ENCODE results near the gene TIMM10. TPM values are rescaled to one million over a fixed set of nuclear protein-coding genes. Genes with fewer than 3 reads are reported as not detected.

TIMM10 gene
- total and polyA plus RNA-seq, 4 donors = 30.8 to 71.1 (median 37.3) TPM

- intact Hi-C loops (cut with DNase I) = no loop called here
- 30 to 31% methylated on average over 11 of the region's 11 CpGs for WGBS, 2 donors
- Histone ChIP-seq H3K36me3 (ENCODE audit: control insufficient read depth in 1 of 2, insufficient read depth in 2 of 2, low read length in 1 of 2) (no peaks in the 10 kb centered on the region), H3K27me3 (ENCODE audit: control insufficient read depth in 1 of 2, insufficient read depth in 2 of 2, low read length in 1 of 2) (no peaks in the 10 kb centered on the region), H3K9me3 (ENCODE audit: control insufficient read depth, low read length) (no peaks in the 10 kb centered on the region), H3K27ac (ENCODE audit: low read depth in 1 of 2, low read length in 2 of 2) (no peak overlapping the region), H3K4me3 (ENCODE audit: low read length in 2 of 2) (no peak overlapping the region), H3K4me1 (ENCODE audit: control insufficient read depth in 1 of 2, insufficient read depth in 2 of 2, low read length in 2 of 2) (no peaks in the 10 kb centered on the region)
- DNase-seq (no peak), ATAC-seq (ENCODE audit: low FRiP score) (no peak)
These were observed 51.4 kb downstream of the TIMM10 start for GRCh38 chr11:57479021-57479663.

Other genes starting within 250 kb of the TIMM10 start
- 100 to 1,000 TPM; 169 to 184 TPM for gene TNKS1BP1, start 205.8 kb downstream of the TIMM10 start, total RNA-seq
- 100 to 1,000 TPM in 1 of 2 donors, 10 to 100 TPM in 1; 35.2 to 161 TPM for gene TNKS1BP1, start 205.8 kb downstream of the TIMM10 start, polyA plus RNA-seq
- gene SSRP1, start 194.9 kb downstream of the TIMM10 start, total RNA-seq = 10 to 100 TPM; 43.2 to 48.7 TPM
- gene SSRP1, start 194.9 kb downstream of the TIMM10 start, polyA plus RNA-seq = 10 to 100 TPM; 37.8 to 44.9 TPM
- gene P2RX3, start 192.4 kb downstream of the TIMM10 start, total RNA-seq = not detected
- not detected for gene P2RX3, start 192.4 kb downstream of the TIMM10 start, polyA plus RNA-seq
- not detected for gene PRG3, start 149.6 kb downstream of the TIMM10 start, total RNA-seq
- gene PRG3, start 149.6 kb downstream of the TIMM10 start, polyA plus RNA-seq = not detected
- under 1 TPM; 0.39 to 0.84 TPM for gene PRG2, start 140.1 kb downstream of the TIMM10 start, total RNA-seq
- under 1 TPM in 1 of 2 donors, not detected in 1; 0.15 TPM for gene PRG2, start 140.1 kb downstream of the TIMM10 start, polyA plus RNA-seq
- 10 to 100 TPM; 59.7 to 97.8 TPM for gene SLC43A3, start 103.6 kb downstream of the TIMM10 start, total RNA-seq
- gene SLC43A3, start 103.6 kb downstream of the TIMM10 start, polyA plus RNA-seq = 10 to 100 TPM; 28.0 to 30.4 TPM
- 1 to 10 TPM; 1.1 to 4.3 TPM for gene RTN4RL2, start 70.2 kb downstream of the TIMM10 start, total RNA-seq
- under 1 TPM in 1 of 2 donors, not detected in 1; 0.20 TPM for gene RTN4RL2, start 70.2 kb downstream of the TIMM10 start, polyA plus RNA-seq
- gene SLC43A1, start 15.1 kb downstream of the TIMM10 start, total RNA-seq = 10 to 100 TPM in 1 of 2 donors, 1 to 10 TPM in 1; 7.6 to 15.8 TPM
- gene SLC43A1, start 15.1 kb downstream of the TIMM10 start, polyA plus RNA-seq = 10 to 100 TPM in 1 of 2 donors, 1 to 10 TPM in 1; 8.6 to 19.6 TPM
- not detected for gene SMTNL1, start 6.8 kb upstream of the TIMM10 start, total RNA-seq
- gene SMTNL1, start 6.8 kb upstream of the TIMM10 start, polyA plus RNA-seq = not detected
- gene UBE2L6, start 36.9 kb upstream of the TIMM10 start, total RNA-seq = 10 to 100 TPM; 42.0 to 68.9 TPM
- 10 to 100 TPM; 44.8 to 45.2 TPM for gene UBE2L6, start 36.9 kb upstream of the TIMM10 start, polyA plus RNA-seq
- gene SERPING1, start 66.9 kb upstream of the TIMM10 start, total RNA-seq = 1,000 to 10,000 TPM in 1 of 2 donors, 100 to 1,000 TPM in 1; 723 to 1,015 TPM
- 100 to 1,000 TPM; 473 to 867 TPM for gene SERPING1, start 66.9 kb upstream of the TIMM10 start, polyA plus RNA-seq
- gene YPEL4, start 119.2 kb upstream of the TIMM10 start, total RNA-seq = 1 to 10 TPM in 1 of 2 donors, under 1 TPM in 1; 0.97 to 1.8 TPM
- gene YPEL4, start 119.2 kb upstream of the TIMM10 start, polyA plus RNA-seq = 1 to 10 TPM; 3.0 to 6.2 TPM
- gene CLP1, start 127.0 kb upstream of the TIMM10 start, total RNA-seq = 10 to 100 TPM; 10.0 to 10.6 TPM
- 10 to 100 TPM in 1 of 2 donors, 1 to 10 TPM in 1; 6.7 to 10.8 TPM for gene CLP1, start 127.0 kb upstream of the TIMM10 start, polyA plus RNA-seq
- gene ZDHHC5, start 137.4 kb upstream of the TIMM10 start, total RNA-seq = 10 to 100 TPM; 47.9 to 51.0 TPM
- gene ZDHHC5, start 137.4 kb upstream of the TIMM10 start, polyA plus RNA-seq = 10 to 100 TPM; 11.3 to 17.6 TPM
- gene MED19, start 181.5 kb upstream of the TIMM10 start, total RNA-seq = 10 to 100 TPM in 1 of 2 donors, 1 to 10 TPM in 1; 8.8 to 11.6 TPM
- 10 to 100 TPM in 1 of 2 donors, 1 to 10 TPM in 1; 9.9 to 11.8 TPM for gene MED19, start 181.5 kb upstream of the TIMM10 start, polyA plus RNA-seq
- gene TMX2, start 181.8 kb upstream of the TIMM10 start, total RNA-seq = 10 to 100 TPM; 40.6 to 47.8 TPM
- gene TMX2, start 181.8 kb upstream of the TIMM10 start, polyA plus RNA-seq = 10 to 100 TPM; 44.1 to 50.8 TPM
- gene SELENOH, start 210.7 kb upstream of the TIMM10 start, total RNA-seq = 10 to 100 TPM; 65.0 to 75.1 TPM
- gene SELENOH, start 210.7 kb upstream of the TIMM10 start, polyA plus RNA-seq = 100 to 1,000 TPM; 126 to 158 TPM
- gene BTBD18, start 221.1 kb upstream of the TIMM10 start, total RNA-seq = not detected
- under 1 TPM in 1 of 2 donors, not detected in 1; 0.05 TPM for gene BTBD18, start 221.1 kb upstream of the TIMM10 start, polyA plus RNA-seq
- gene CTNND1, start 231.0 kb upstream of the TIMM10 start, total RNA-seq = 100 to 1,000 TPM; 167 to 213 TPM
- 10 to 100 TPM; 31.6 to 35.8 TPM for gene CTNND1, start 231.0 kb upstream of the TIMM10 start, polyA plus RNA-seq

All from aorta (tissue), 5 donors.